MM.1S (cell line): Measurements from ENCODE around the gene TTC9C.

Experiments used
- DNase-seq: peaks from one replicate; pipeline ENCODE4 v3.0.0-alpha.2; 2015
- H2AFZ ChIP-seq: fragments of 300-600 bp; sonication (generic); 2 replicates; pipeline ENCODE4 v1.6.0; 2016; ENCODE audit warnings: antibody characterized with exemption, low read length
- H3F3A ChIP-seq: fragments of 300-600 bp; sonication (generic); 2 replicates; pipeline ENCODE4 v1.6.1; 2016; ENCODE audit warnings: mild to moderate bottlenecking, antibody characterized with exemption, low read length, moderate library complexity, mixed read lengths; ENCODE audit not compliant: insufficient read depth
- H3K27ac ChIP-seq: fragments of 300-600 bp; sonication (generic); 2 replicates; pipeline ENCODE4 v1.5.1; 2016; ENCODE audit warnings: mild to moderate bottlenecking, low read length
- H3K27me3 ChIP-seq: fragments of 300-600 bp; sonication (generic); replicated peaks from 2 replicates; pipeline ENCODE4 v1.6.0; 2016; ENCODE audit warnings: low read length; ENCODE audit not compliant: insufficient read depth
- H3K36me3 ChIP-seq: fragments of 300-600 bp; sonication (generic); replicated peaks from 2 replicates; pipeline ENCODE4 v1.6.1; 2016; ENCODE audit warnings: mild to moderate bottlenecking, low read length, mixed read lengths; ENCODE audit not compliant: insufficient read depth
- H3K4me1 ChIP-seq: fragments of 300-600 bp; sonication (generic); 2 replicates; pipeline ENCODE4 v1.6.1; 2016; ENCODE audit warnings: low read length, mixed read lengths
- H3K4me2 ChIP-seq: fragments of 300-600 bp; sonication (generic); 2 replicates; pipeline ENCODE4 v1.6.0; 2016; ENCODE audit warnings: low read depth, low read length
- H3K4me3 ChIP-seq: fragments of 300-600 bp; sonication (generic); 2 replicates; pipeline ENCODE4 v1.5.1; 2016; ENCODE audit warnings: low read length, mixed read lengths
- H3K79me2 ChIP-seq: fragments of 300-600 bp; sonication (generic); 2 replicates; pipeline ENCODE4 v1.6.1; 2016; ENCODE audit warnings: mixed run types, low read length, mixed read lengths
- H3K9ac ChIP-seq: fragments of 300-600 bp; sonication (generic); 2 replicates; pipeline ENCODE4 v1.6.1; 2016; ENCODE audit warnings: low read length, mixed read lengths
- H3K9me2 ChIP-seq: fragments of 300-600 bp; sonication (generic); replicated peaks from 2 replicates; pipeline ENCODE4 v1.6.1; 2016; ENCODE audit warnings: mild to moderate bottlenecking, low read length, mixed read lengths; ENCODE audit not compliant: insufficient read depth
- H3K9me3 ChIP-seq: fragments of 300-600 bp; sonication (generic); replicated peaks from 2 replicates; pipeline ENCODE4 v1.6.1; 2016; ENCODE audit warnings: mild to moderate bottlenecking, low read length, mixed read lengths; ENCODE audit not compliant: insufficient read depth
- H4K20me1 ChIP-seq: fragments of 300-600 bp; sonication (generic); 2 replicates; pipeline ENCODE4 v1.6.1; 2016; ENCODE audit warnings: mild to moderate bottlenecking, low read length, moderate library complexity, mixed read lengths; ENCODE audit not compliant: insufficient read depth
- EZH2 ChIP-seq: fragments of 300-600 bp; sonication (generic); optimal IDR thresholded peaks from 2 replicates; pipeline ENCODE3; 2017; ENCODE audit warnings: low read depth, mild to moderate bottlenecking, antibody characterized with exemption, low read length, mixed read lengths
- EZH2phosphoT487 ChIP-seq: fragments of 300-600 bp; sonication (generic); IDR thresholded peaks from 2 replicates; pipeline ENCODE4 v1.6.1; 2018; ENCODE audit warnings: antibody characterized with exemption, low read length
- TF ChIP-seq, protein P1 (sequence below): fragments of 300-600 bp; sonication (generic); IDR thresholded peaks from 2 replicates; pipeline ENCODE4 v1.5.1; 2016; ENCODE audit warnings: antibody characterized with exemption, low read length, mixed read lengths

Gene TTC9C

DNA sequence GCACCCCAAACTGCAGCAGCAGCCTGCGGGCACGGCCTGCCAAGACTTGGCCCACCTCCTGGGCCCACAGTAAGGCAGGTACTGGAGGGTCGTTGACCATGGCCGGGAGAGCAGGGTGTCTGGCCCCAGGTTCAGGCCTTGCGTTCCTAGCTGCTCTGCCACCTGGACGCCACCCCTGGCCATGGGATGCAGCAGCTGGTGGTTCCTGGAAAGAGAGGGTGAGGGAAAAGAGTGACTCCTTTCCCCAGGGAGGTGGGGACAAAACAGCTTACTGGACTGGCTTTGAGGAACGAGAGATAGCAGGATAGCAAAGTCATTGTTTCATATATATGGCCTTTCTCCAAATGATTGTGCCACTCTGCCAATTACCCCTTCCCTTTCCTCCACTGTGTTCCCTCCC lies 22.9 kb upstream of the TTC9C start:
- Histone ChIP-seq H3K4me3 (peak overlapping the region; percentile 83), H2AFZ (peak overlapping the region; percentile 74), H3F3A (peaks cover 31% of the 10 kb centered on the region), H3K27me3 (no peaks in the 10 kb centered on the region), H3K4me1 (peaks cover 31% of the 10 kb centered on the region), H3K36me3 (no peaks in the 10 kb centered on the region), H3K9me3 (no peaks in the 10 kb centered on the region), H4K20me1 (no peaks in the 10 kb centered on the region), H3K4me2 (peak overlapping the region; percentile 93), H3K79me2 (peaks cover 19% of the 10 kb centered on the region), H3K27ac (peak overlapping the region; percentile 73), H3K9me2 (no peaks in the 10 kb centered on the region), H3K9ac (peak overlapping the region; percentile 71)
- TF ChIP-seq EZH2 (no peak), EZH2phosphoT487 (no peak)
- TF ChIP-seq, protein P1, sequence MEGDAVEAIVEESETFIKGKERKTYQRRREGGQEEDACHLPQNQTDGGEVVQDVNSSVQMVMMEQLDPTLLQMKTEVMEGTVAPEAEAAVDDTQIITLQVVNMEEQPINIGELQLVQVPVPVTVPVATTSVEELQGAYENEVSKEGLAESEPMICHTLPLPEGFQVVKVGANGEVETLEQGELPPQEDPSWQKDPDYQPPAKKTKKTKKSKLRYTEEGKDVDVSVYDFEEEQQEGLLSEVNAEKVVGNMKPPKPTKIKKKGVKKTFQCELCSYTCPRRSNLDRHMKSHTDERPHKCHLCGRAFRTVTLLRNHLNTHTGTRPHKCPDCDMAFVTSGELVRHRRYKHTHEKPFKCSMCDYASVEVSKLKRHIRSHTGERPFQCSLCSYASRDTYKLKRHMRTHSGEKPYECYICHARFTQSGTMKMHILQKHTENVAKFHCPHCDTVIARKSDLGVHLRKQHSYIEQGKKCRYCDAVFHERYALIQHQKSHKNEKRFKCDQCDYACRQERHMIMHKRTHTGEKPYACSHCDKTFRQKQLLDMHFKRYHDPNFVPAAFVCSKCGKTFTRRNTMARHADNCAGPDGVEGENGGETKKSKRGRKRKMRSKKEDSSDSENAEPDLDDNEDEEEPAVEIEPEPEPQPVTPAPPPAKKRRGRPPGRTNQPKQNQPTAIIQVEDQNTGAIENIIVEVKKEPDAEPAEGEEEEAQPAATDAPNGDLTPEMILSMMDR: no peak
- DNase-seq: no peak

DNA sequence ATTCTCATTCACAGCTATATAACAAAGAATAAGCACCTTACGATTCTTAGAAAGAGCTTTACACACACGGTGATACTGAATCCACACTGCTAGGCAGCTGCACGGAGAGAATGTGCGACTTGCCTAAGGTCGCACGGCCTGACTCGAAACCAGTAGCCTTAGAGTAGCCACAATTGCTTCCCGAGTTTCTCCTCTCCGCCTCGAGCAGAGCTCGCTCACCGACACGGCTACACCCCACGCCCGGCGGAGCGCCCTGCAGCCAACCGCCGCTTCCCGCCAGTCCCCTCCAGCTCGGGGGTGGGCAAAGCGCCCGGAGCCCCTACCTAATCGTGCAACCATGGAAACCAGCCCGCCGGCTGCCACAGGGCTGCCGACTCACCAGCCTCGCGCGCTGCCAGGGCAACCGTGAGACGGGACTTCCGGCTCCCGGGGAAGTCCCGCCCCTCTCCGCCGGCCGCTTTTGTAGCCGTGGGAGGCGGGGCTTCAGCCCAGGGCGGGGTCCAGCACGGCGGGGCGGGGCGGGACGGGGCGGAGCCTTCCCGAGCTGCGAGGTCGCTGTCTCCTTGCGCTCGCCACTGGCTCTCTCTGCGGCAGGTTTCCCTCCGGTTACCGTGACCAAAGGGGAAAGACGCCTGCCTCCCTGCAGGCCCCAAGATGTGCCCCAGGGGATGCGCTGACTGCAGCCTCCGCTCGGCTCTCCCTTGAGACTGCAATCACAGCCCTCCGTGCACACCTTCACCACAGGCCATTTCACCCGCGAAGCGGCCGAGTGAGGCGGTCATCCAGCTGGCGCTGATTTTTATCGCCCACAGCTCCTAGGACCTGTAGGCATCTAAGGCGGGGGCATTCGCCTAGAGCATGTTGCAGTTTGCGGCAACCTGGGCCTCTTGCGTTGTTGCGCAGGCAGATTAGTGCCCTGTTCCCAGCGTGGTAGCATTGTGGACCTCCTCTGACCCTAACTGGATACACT lies 22.1 kb upstream of the TTC9C start:
- Histone ChIP-seq H3K27me3 (no peaks in the 10 kb centered on the region), H3F3A (peaks cover 37% of the 10 kb centered on the region), H3K9me2 (no peaks in the 10 kb centered on the region), H3K9ac (peak overlapping the region; percentile 71), H3K9me3 (no peaks in the 10 kb centered on the region), H4K20me1 (no peaks in the 10 kb centered on the region), H3K4me1 (peaks cover 35% of the 10 kb centered on the region), H3K4me2 (peak overlapping the region; percentile 93), H3K36me3 (no peaks in the 10 kb centered on the region), H3K27ac (peak overlapping the region; percentile 73), H2AFZ (peak overlapping the region; percentile 87), H3K79me2 (peaks cover 19% of the 10 kb centered on the region), H3K4me3 (peak overlapping the region; percentile 83)
- TF ChIP-seq EZH2: no peak
- no peak for TF ChIP-seq EZH2phosphoT487
- TF ChIP-seq, protein P1: no peak
- DNase-seq: peak; percentile 92

DNA sequence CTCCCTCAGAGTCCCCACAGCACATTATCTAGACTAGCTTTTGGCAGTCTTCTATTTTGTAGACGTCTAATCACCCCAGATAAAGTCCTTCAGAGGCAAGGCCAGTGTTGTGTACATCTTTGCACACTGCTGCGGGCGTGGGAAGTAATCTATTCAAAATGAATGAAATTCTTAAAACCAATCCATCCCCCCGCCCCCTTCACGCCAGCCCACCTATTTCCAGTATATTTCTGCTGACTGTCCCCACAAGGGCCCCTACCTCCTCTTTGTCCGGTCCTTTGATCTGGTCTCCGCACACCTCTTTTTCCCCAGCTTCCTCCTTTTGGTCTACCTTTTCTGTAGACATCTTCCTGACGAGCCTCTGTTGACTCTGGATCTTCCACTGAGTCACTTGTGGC lies 21.4 kb upstream of the TTC9C start:
- Histone ChIP-seq H3K9me3 (no peaks in the 10 kb centered on the region), H3K27ac (peak overlapping the region; percentile 2; the same call in 1 of the 2 replicates), H3F3A (peaks cover 40% of the 10 kb centered on the region), H3K9ac (no peak overlapping the region), H4K20me1 (no peaks in the 10 kb centered on the region), H3K9me2 (no peaks in the 10 kb centered on the region), H2AFZ (peak overlapping the region; percentile 87), H3K4me1 (peaks cover 35% of the 10 kb centered on the region), H3K4me2 (peak overlapping the region; percentile 81; the same call in 1 of the 2 replicates), H3K79me2 (peaks cover 26% of the 10 kb centered on the region), H3K36me3 (no peaks in the 10 kb centered on the region), H3K27me3 (no peaks in the 10 kb centered on the region), H3K4me3 (peak overlapping the region; percentile 83)
- TF ChIP-seq EZH2phosphoT487 (no peak), EZH2 (no peak)
- TF ChIP-seq, protein P1: no peak
- no peak for DNase-seq
